GM12872 (cell line): ENCODE results near the gene CLCN3.

Experiments used
- CTCF ChIP-seq: IDR thresholded peaks from 3 replicates; pipeline ENCODE4 v1.5.1; 2011; ENCODE audit warnings: low read depth, mild to moderate bottlenecking, low read length, moderate library complexity; ENCODE audit not compliant: insufficient read depth

Gene CLCN3

GRCh38 chr4:169761846-169762245, 141.5 kb downstream of the CLCN3 start:
- TF ChIP-seq CTCF: no peak

- no peak for TF ChIP-seq CTCF
Measured at GRCh38 chr4:169765835-169766234, 145.5 kb downstream of the CLCN3 start.

GRCh38 chr4:169766741-169767140, 146.4 kb downstream of the CLCN3 start:
- no peak for TF ChIP-seq CTCF

GRCh38 chr4:169768385-169768784, 148.0 kb downstream of the CLCN3 start:
- TF ChIP-seq CTCF: no peak

- no peak for TF ChIP-seq CTCF
Measured at GRCh38 chr4:169770416-169770815, 150.0 kb downstream of the CLCN3 start.
